ENCODE measurements around the gene CRY1. TPM values are rescaled to one million over a fixed set of nuclear protein-coding genes. Genes with fewer than 3 reads are reported as not detected.
"Not testable (repeated sequence)": the region's sequence is repeated elsewhere in the genome, so short reads cannot be mapped to it uniquely, and the experiment has no call there.

CRY1 gene
- total RNA-seq, 1 donor from 2014 or later, result 10.8 TPM

- DNase-seq (ENCODE audit: low read depth) (no peak), FAIRE-seq (no peak)
- Histone ChIP-seq H3K4me3 (ENCODE audit: low read depth, low read length) (no peak overlapping the region), H3K36me3 (ENCODE audit: control insufficient read depth, insufficient read depth, low read length) (no peaks in the 10 kb centered on the region), H3K27me3 (ENCODE audit: control insufficient read depth, insufficient read depth, low read length) (peaks cover under 1% of the 10 kb centered on the region)
- TF ChIP-seq, protein P1, sequence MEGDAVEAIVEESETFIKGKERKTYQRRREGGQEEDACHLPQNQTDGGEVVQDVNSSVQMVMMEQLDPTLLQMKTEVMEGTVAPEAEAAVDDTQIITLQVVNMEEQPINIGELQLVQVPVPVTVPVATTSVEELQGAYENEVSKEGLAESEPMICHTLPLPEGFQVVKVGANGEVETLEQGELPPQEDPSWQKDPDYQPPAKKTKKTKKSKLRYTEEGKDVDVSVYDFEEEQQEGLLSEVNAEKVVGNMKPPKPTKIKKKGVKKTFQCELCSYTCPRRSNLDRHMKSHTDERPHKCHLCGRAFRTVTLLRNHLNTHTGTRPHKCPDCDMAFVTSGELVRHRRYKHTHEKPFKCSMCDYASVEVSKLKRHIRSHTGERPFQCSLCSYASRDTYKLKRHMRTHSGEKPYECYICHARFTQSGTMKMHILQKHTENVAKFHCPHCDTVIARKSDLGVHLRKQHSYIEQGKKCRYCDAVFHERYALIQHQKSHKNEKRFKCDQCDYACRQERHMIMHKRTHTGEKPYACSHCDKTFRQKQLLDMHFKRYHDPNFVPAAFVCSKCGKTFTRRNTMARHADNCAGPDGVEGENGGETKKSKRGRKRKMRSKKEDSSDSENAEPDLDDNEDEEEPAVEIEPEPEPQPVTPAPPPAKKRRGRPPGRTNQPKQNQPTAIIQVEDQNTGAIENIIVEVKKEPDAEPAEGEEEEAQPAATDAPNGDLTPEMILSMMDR (IDR thresholded peaks at IDR 0.05; ENCODE audit: insufficient read depth, low read length, severe bottlenecking), result no peak
Measured at GRCh38 chr12:107111314-107111713, 18.0 kb upstream of the CRY1 start.

DNA sequence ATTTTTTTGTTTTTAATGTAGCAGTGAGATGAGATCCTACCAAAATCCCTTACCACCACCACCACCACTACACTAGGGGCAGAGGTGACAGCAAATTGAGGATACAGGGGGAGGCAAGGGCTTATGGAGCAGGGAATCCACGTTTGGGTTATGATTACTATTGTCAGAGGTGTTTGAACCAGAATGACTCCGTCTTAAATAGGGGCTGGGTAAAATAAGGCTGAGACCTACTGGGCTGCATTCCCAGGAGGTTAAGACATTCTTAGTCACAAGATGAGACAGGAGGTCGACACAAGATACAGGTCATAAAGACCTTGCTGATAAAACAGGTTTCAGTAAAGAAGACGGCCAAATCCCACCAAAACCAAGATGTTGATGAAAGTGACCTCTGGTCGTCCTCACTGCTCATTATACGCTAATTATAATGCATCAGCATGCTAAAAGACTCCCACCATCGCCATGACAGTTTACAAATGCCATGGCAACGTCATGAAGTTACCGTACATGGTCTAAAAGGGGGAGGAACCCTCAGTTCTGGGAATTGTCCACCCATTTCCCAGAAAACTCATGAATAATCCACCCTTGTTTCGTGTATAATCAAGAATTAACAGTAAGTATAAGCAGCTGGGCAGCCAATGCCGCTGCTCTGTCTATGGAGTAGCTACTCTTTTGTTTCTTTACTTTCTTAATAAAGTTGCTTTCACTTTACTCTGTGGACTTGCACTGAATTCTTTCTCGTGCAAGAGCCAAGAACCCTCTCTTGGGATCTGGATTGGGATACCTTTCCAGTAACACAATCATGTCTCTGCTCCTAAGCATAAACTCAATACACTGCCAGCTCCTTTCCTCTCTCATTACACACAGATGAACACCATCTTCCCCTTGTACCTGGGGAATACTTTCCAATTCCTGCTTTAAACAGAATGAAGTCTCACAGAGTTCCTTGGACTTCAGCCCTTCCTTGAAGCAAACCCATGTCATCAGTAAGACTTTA is 16.7 kb upstream of the CRY1 start:
- FAIRE-seq (no peak), DNase-seq (ENCODE audit: low read depth) (peak; percentile 20)
- H3K27me3 ChIP-seq (ENCODE audit: control insufficient read depth, insufficient read depth, low read length), result no peaks in the 10 kb centered on the region
- no peak overlapping the region for H3K4me3 ChIP-seq (ENCODE audit: low read depth, low read length)
- TF ChIP-seq, protein P1 (IDR thresholded peaks at IDR 0.05; ENCODE audit: insufficient read depth, low read length, severe bottlenecking), result no peak
- H3K36me3 ChIP-seq (ENCODE audit: control insufficient read depth, insufficient read depth, low read length), result no peaks in the 10 kb centered on the region

- DNase-seq (ENCODE audit: low read depth) (no peak), FAIRE-seq (no peak)
- Histone ChIP-seq H3K4me3 (ENCODE audit: low read depth, low read length) (no peak overlapping the region), H3K27me3 (ENCODE audit: control insufficient read depth, insufficient read depth, low read length) (no peaks in the 10 kb centered on the region), H3K36me3 (ENCODE audit: control insufficient read depth, insufficient read depth, low read length) (no peaks in the 10 kb centered on the region)
- TF ChIP-seq, protein P1 (IDR thresholded peaks at IDR 0.05; ENCODE audit: insufficient read depth, low read length, severe bottlenecking), result no peak
Measured at GRCh38 chr12:107108995-107109508, 15.7 kb upstream of the CRY1 start.

DNA sequence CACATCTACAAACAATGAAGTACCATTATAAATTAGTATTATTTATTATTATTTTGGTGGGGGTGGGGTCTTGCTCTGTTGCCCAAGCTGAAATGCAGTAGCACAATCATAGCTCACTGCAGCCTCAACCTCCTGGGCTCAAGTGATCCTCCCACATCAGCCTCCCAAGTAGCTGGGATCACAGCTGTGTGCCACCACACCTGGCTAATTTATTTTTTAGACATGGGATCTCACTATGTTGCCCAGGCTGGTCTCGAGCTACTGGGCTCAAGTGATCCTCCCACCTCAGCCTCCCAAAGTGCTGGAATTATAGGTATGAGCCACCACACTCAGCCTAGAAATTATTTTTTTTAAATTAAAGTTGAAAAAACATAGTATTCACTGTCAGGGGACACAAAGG is 15.0 kb upstream of the CRY1 start:
- DNase-seq (ENCODE audit: low read depth); FAIRE-seq; H3K4me3 ChIP-seq (ENCODE audit: low read depth, low read length); H3K27me3 ChIP-seq (ENCODE audit: control insufficient read depth, insufficient read depth, low read length); H3K36me3 ChIP-seq (ENCODE audit: control insufficient read depth, insufficient read depth, low read length): not testable (repeated sequence)

GRCh38 chr12:107107381-107107780 is 14.0 kb upstream of the CRY1 start:
- TF ChIP-seq, protein P1 (IDR thresholded peaks at IDR 0.05; ENCODE audit: insufficient read depth, low read length, severe bottlenecking), result no peak
- no peak for DNase-seq (ENCODE audit: low read depth)
- Histone ChIP-seq H3K4me3 (ENCODE audit: low read depth, low read length) (no peak overlapping the region), H3K27me3 (ENCODE audit: control insufficient read depth, insufficient read depth, low read length) (no peaks in the 10 kb centered on the region), H3K36me3 (ENCODE audit: control insufficient read depth, insufficient read depth, low read length) (no peaks in the 10 kb centered on the region)
- FAIRE-seq, result no peak

- DNase-seq (ENCODE audit: low read depth) (no peak), FAIRE-seq (no peak)
- Histone ChIP-seq H3K27me3 (ENCODE audit: control insufficient read depth, insufficient read depth, low read length) (no peaks in the 10 kb centered on the region), H3K36me3 (ENCODE audit: control insufficient read depth, insufficient read depth, low read length) (no peaks in the 10 kb centered on the region), H3K4me3 (ENCODE audit: low read depth, low read length) (no peak overlapping the region)
- TF ChIP-seq, protein P1 (IDR thresholded peaks at IDR 0.05; ENCODE audit: insufficient read depth, low read length, severe bottlenecking), result no peak
Measured at GRCh38 chr12:107106241-107107025, 13.1 kb upstream of the CRY1 start.
